NB4 (cell line): ENCODE data around the gene IFNE.
"Not testable (repeated sequence)": the region's sequence is repeated elsewhere in the genome, so short reads cannot be mapped to it uniquely, and the experiment has no call there.

ENCODE experiments used
- DNase-seq: peaks from one replicate; pipeline ENCODE4 v3.0.0; 2010; ENCODE audit warnings: low read depth
- H3K4me3 ChIP-seq: one replicate; pipeline ENCODE4 v1.5.1; 2011; ENCODE audit warnings: mild to moderate bottlenecking, low read depth, low read length, moderate library complexity
- MYC ChIP-seq: IDR thresholded peaks from 2 replicates; pipeline ENCODE4 v1.6.1; 2011; ENCODE audit warnings: low read depth, low read length
- POLR2A ChIP-seq: IDR thresholded peaks from 2 replicates; pipeline ENCODE4 v1.6.1; 2011; ENCODE audit warnings: mild to moderate bottlenecking; ENCODE audit not compliant: insufficient read length; ENCODE audit errors: extremely low read depth
- TF ChIP-seq, protein P1 (sequence below): IDR thresholded peaks from 2 replicates; pipeline ENCODE4 v1.6.1; 2011; ENCODE audit warnings: low read depth, low read length
- TF ChIP-seq, protein P2 (sequence below): IDR thresholded peaks from one replicate; pipeline ENCODE4 v1.5.1; 2012; ENCODE audit warnings: low read depth, low read length

Gene IFNE

DNA sequence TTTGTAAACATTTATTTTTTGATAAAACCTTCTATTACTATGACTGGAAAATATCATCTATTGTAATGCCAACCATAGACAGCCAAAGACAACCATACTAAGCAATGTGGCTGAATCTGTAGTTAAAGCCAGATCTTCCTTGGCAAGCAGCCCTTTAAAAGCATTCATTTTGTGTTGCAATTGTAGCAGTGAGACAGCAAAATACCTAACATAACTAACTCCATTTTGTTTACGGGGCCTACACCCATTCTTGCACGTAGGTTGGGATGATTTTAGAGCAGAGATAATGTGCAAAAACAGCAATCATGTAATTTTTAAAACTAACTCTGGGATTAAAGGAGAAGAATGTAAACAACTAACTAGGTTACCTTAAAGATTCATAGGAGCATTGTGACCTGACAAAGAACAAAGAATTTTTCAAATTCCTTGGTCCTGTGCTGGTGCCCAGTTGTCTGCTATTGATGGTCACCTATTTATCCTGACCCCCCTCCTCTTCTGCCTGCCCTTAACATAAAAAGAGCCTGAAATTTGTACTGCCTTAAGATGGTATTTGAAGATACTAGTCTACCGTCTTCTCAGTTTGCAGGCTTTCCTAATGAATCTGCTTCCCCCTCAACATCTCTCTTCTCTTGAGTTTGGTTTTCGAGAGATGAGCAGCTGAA lies 31.2 kb downstream of the IFNE start:
- TF ChIP-seq, protein P1, sequence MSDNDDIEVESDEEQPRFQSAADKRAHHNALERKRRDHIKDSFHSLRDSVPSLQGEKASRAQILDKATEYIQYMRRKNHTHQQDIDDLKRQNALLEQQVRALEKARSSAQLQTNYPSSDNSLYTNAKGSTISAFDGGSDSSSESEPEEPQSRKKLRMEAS = no peak
- TF ChIP-seq POLR2A = no peak
- no peak for TF ChIP-seq MYC
- TF ChIP-seq, protein P2, sequence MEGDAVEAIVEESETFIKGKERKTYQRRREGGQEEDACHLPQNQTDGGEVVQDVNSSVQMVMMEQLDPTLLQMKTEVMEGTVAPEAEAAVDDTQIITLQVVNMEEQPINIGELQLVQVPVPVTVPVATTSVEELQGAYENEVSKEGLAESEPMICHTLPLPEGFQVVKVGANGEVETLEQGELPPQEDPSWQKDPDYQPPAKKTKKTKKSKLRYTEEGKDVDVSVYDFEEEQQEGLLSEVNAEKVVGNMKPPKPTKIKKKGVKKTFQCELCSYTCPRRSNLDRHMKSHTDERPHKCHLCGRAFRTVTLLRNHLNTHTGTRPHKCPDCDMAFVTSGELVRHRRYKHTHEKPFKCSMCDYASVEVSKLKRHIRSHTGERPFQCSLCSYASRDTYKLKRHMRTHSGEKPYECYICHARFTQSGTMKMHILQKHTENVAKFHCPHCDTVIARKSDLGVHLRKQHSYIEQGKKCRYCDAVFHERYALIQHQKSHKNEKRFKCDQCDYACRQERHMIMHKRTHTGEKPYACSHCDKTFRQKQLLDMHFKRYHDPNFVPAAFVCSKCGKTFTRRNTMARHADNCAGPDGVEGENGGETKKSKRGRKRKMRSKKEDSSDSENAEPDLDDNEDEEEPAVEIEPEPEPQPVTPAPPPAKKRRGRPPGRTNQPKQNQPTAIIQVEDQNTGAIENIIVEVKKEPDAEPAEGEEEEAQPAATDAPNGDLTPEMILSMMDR = no peak
- peak; percentile 4 for DNase-seq
- H3K4me3 ChIP-seq = no peak overlapping the region

DNA sequence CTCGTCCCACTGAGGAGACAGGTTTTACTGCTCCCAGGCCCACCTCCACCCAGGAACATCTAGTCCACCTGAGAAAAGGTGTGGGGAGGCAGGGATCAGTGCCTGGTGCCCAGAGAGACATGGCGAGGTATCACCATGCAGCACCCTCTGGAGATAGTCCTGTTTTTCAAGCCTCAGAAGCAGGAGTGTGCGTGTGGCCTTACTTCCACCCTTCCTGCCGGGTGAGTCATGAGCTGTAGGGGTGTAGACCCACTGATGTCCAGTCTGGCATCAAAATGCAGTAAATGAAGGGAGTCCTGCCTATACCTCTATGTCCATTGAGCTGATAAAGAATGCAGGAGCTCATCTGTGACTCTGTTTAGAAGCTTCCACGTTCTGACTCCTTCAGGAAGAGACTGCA lies 32.8 kb downstream of the IFNE start:
- not testable (repeated sequence) for H3K4me3 ChIP-seq
- DNase-seq = peak; percentile 16

DNA sequence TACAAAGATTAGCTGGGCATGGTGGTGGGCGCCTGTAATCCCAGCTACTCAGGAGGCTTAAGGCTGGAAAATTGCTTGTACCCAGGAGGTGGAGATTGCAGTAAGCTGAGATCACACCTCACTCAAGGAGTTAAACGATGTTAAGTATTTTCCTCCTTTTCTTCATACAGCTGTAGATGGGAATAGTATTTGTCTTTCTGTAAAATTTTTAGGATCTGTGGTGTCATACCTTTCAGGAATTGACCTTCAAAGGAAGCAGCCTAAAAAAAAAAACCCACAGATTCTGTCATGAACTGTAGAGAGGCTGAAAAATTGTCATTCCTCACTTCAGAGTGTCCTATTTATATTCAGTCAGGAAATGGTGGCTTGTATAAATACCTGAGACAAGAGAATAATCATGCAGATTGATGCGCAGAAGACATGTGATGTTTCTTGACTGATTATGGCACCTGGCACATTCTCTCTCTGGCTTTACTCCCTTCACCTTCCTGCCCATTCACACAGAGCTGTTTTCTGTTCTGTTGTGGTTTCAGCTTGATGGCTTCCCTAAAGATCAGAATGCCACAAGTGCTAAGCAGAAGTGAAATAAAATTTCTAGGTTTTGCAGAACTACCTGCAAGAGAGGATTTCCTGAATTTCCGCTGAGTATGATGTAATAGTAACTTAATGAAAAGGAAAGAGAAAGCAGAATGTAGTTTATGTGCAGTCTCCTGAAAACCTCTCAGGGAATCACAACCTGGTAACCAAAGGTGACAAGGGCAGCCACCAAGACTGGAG lies 38.1 kb downstream of the IFNE start:
- no peak overlapping the region for H3K4me3 ChIP-seq
- peak; percentile 72 for DNase-seq

DNA sequence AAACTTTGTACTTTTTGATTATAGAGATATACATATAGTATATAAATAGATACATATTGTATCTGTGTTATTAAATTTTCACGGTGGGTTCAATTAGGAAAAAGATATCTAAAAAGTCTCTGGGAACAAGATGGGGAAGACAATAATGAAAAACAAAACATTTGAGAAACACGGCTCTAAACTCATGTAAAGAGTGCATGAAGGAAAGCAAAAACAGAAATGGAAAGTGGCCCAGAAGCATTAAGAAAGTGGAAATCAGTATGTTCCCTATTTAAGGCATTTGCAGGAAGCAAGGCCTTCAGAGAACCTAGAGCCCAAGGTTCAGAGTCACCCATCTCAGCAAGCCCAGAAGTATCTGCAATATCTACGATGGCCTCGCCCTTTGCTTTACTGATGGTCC lies 42.0 kb downstream of the IFNE start, which contains the start of gene IFNA1:
Gene IFNA1, plus strand, starts transcription at position 301 of the 400 bp plus-strand sequence. Its CDS starts 69 bp downstream, at position 370.
- TF ChIP-seq, protein P2 = no peak
- TF ChIP-seq POLR2A = no peak
- TF ChIP-seq, protein P1 = no peak
- DNase-seq = no peak
- no peak within 1 kb of the TSS for H3K4me3 ChIP-seq

More for the DNA sequence above, 38.1 kb downstream of the IFNE start:
- TF ChIP-seq, protein P1 = no peak
- TF ChIP-seq, protein P2 = no peak
- TF ChIP-seq POLR2A (no peak), MYC (no peak)

DNA sequence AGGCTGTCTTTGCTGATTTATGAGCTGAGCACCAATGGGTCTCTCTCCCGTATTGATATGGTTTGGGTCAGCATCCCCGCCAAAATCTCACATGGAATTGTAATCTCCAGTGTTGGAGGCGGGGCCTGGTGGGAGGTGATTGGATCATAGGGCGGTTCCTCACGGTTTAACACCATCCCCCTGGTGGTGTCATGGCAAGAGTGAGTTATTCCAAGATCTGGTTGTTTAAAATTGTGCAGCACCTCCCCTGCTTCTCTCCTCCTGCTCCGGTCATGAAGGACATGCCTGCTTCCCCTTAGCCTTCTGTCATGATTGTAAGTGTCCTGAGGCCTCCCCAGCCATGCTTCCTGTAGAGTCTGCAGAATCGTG lies 47.1 kb downstream of the IFNE start:
- DNase-seq, H3K4me3 ChIP-seq: not testable (repeated sequence)

DNA sequence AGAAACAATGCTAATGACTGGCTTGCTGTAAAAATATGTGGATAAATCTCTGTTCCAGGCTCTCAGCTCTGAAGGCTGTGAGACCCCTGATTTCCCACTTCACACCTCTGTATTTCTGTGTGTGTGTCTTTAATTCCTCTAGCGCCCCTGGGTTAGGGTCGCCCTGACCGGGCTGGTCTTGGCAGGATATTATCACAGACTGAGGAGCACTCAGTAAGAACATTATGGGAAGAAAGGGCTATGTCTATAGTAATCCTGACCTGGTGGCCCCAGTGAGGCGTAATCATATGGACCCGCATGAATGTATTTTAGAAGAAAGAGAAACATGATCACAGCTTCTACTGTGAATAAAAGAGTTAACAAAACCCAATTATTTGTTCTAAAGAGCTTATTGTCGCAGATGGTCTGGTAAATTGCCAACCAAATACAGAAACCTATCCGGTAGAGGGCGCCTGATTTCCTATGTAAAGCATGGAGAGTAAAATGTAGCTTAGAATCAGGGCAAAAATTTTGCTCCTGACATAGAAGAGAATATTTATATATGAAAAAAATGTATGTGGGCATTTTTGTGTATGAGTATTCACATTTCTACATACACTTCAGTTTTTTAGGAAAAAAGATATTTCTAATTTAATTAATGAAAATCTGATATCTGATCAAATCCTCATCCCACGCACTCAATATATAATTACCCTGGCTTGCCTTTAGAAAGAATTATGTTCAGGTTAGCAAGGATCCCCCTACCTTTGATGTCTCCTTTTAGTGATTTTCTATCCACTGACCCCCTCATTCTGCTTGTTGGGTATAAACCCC lies 47.7 kb downstream of the IFNE start:
- TF ChIP-seq, protein P2 = peak; percentile 64
- TF ChIP-seq POLR2A = no peak
- DNase-seq = peak; percentile 68
- H3K4me3 ChIP-seq = no peak overlapping the region
